NCI-H2107 treated with DMSO at 0.1 percent for 48 hours (cell line): Measurements from ENCODE around the gene SMIM1.

ENCODE experiments used
- DNase-seq: peaks from one replicate; lab custom pipeline; 2025; ENCODE audit not compliant: unreplicated experiment; lab: John Stamatoyannopoulos, UW

SMIM1 gene

GRCh38 chr1:3775490-3776230 is 3.1 kb downstream of the SMIM1 start:
- DNase-seq, result no peak

- DNase-seq, result no peak
Observed at GRCh38 chr1:3776231-3776961, 3.8 kb downstream of the SMIM1 start.

GRCh38 chr1:3777078-3777547 is 4.6 kb downstream of the SMIM1 start:
- DNase-seq, result no peak

GRCh38 chr1:3777647-3778589 is 5.4 kb downstream of the SMIM1 start:
- DNase-seq, result no peak

- DNase-seq, result no peak
Observed at GRCh38 chr1:3778590-3779264, 6.2 kb downstream of the SMIM1 start.

GRCh38 chr1:3779265-3779911 is 6.8 kb downstream of the SMIM1 start:
- DNase-seq, result no peak

- DNase-seq, result no peak
Observed at GRCh38 chr1:3779912-3780416, 7.4 kb downstream of the SMIM1 start.

- no peak for DNase-seq
Observed at GRCh38 chr1:3780901-3781300, 8.4 kb downstream of the SMIM1 start.

- DNase-seq, result no peak
Observed at GRCh38 chr1:3783651-3784474, 11.3 kb downstream of the SMIM1 start.

GRCh38 chr1:3785045-3785444 is 12.5 kb downstream of the SMIM1 start:
- no peak for DNase-seq

GRCh38 chr1:3785456-3786157 is 13.1 kb downstream of the SMIM1 start:
- no peak for DNase-seq

GRCh38 chr1:3786468-3787348 is 14.2 kb downstream of the SMIM1 start:
- DNase-seq, result no peak

GRCh38 chr1:3787349-3787715 is 14.8 kb downstream of the SMIM1 start:
- no peak for DNase-seq

GRCh38 chr1:3787745-3788605 is 15.4 kb downstream of the SMIM1 start:
- no peak for DNase-seq

- no peak for DNase-seq
Observed at GRCh38 chr1:3788756-3789420, 16.3 kb downstream of the SMIM1 start.
